Loucy (cell line): ENCODE measurements around the gene TBC1D22A.

Experiments
- H2AFZ ChIP-seq: fragments of 200-600 bp; sonication (generic); 2 replicates; pipeline ENCODE4 v1.6.0; 2016; ENCODE audit warnings: antibody characterized with exemption, mild to moderate bottlenecking, low read length, moderate library complexity
- H3F3A ChIP-seq: fragments of 200-600 bp; 2 replicates; pipeline ENCODE4 v1.6.0; 2016; ENCODE audit warnings: antibody characterized with exemption, low read depth, mild to moderate bottlenecking
- H3K27me3 ChIP-seq: fragments of 200-600 bp; sonication (generic); 2 replicates; pipeline ENCODE4 v1.6.1; 2014; ENCODE audit warnings: low read length, mild to moderate bottlenecking; ENCODE audit not compliant: insufficient read depth, poor library complexity, severe bottlenecking
- H3K36me3 ChIP-seq: fragments of 200-600 bp; sonication (generic); 2 replicates; pipeline ENCODE4 v1.6.1; 2016; ENCODE audit warnings: low read length; ENCODE audit not compliant: insufficient read depth
- H3K4me1 ChIP-seq: fragments of 200-600 bp; sonication (generic); 2 replicates; pipeline ENCODE4 v1.5.1; 2014; ENCODE audit warnings: low read length, mild to moderate bottlenecking; ENCODE audit not compliant: insufficient read depth, poor library complexity, severe bottlenecking
- H3K4me2 ChIP-seq: fragments of 200-600 bp; sonication (generic); 2 replicates; pipeline ENCODE4 v1.6.0; 2014; ENCODE audit warnings: antibody characterized with exemption, low read length, low read depth, mild to moderate bottlenecking; ENCODE audit not compliant: poor library complexity, severe bottlenecking
- H3K4me3 ChIP-seq: fragments of 200-600 bp; sonication (generic); 2 replicates; pipeline ENCODE4 v1.5.1; 2014; ENCODE audit warnings: low read length, mild to moderate bottlenecking, mixed read lengths; ENCODE audit not compliant: poor library complexity, severe bottlenecking
- H3K79me2 ChIP-seq: fragments of 200-600 bp; sonication (generic); 2 replicates; pipeline ENCODE4 v1.6.1; 2014; ENCODE audit warnings: low read length; ENCODE audit not compliant: insufficient read depth
- H3K9ac ChIP-seq: fragments of 200-600 bp; sonication (generic); 2 replicates; pipeline ENCODE4 v1.6.0; 2014; ENCODE audit warnings: mild to moderate bottlenecking, low read depth, low read length, moderate library complexity; ENCODE audit not compliant: poor library complexity, severe bottlenecking
- H3K9me2 ChIP-seq: fragments of 200-600 bp; sonication (generic); replicated peaks from 2 replicates; pipeline ENCODE4 v1.6.1; 2016; ENCODE audit warnings: low read depth, low read length, mixed read lengths
- H3K9me3 ChIP-seq: fragments of 200-600 bp; sonication (generic); 2 replicates; pipeline ENCODE4 v1.6.1; 2014; ENCODE audit warnings: mild to moderate bottlenecking, antibody characterized with exemption, low read length, low read depth; ENCODE audit not compliant: insufficient read depth
- H4K20me1 ChIP-seq: fragments of 200-600 bp; sonication (generic); 2 replicates; pipeline ENCODE4 v1.6.0; 2014; ENCODE audit warnings: antibody characterized with exemption, low read length, mild to moderate bottlenecking; ENCODE audit not compliant: insufficient read depth, poor library complexity, severe bottlenecking
- CTCF ChIP-seq: fragments of 200-600 bp; sonication (generic); conservative IDR thresholded peaks from 2 replicates; pipeline ENCODE4 v1.5.1; 2014; ENCODE audit warnings: mild to moderate bottlenecking, antibody characterized with exemption, low read length
- EZH2phosphoT487 ChIP-seq: fragments of 200-600 bp; IDR thresholded peaks from 2 replicates; pipeline ENCODE4 v1.6.1; 2018; ENCODE audit warnings: antibody characterized with exemption, mild to moderate bottlenecking, moderate library complexity, borderline replicate concordance

Gene TBC1D22A

GRCh38 chr22:47122441-47123000 lies 360.1 kb downstream of the TBC1D22A start:
- H3F3A ChIP-seq: no peaks in the 10 kb centered on the region
- no peaks in the 10 kb centered on the region for H3K36me3 ChIP-seq
- H3K4me3 ChIP-seq: no peak overlapping the region
- no peak overlapping the region for H3K9ac ChIP-seq
- H3K27me3 ChIP-seq: no peaks in the 10 kb centered on the region
- H3K79me2 ChIP-seq: no peaks in the 10 kb centered on the region
- H3K9me2 ChIP-seq: no peaks in the 10 kb centered on the region
- H3K9me3 ChIP-seq: no peaks in the 10 kb centered on the region
- TF ChIP-seq CTCF (no peak), EZH2phosphoT487 (no peak)
- H3K4me1 ChIP-seq: no peaks in the 10 kb centered on the region
- H2AFZ ChIP-seq: no peak overlapping the region
- H3K4me2 ChIP-seq: no peak overlapping the region
- H4K20me1 ChIP-seq: no peaks in the 10 kb centered on the region

- Histone ChIP-seq H4K20me1 (no peaks in the 10 kb centered on the region), H3K4me3 (no peak overlapping the region), H3K9me2 (no peaks in the 10 kb centered on the region), H3K4me2 (no peak overlapping the region), H3K27me3 (no peaks in the 10 kb centered on the region), H3K9ac (no peak overlapping the region), H3K4me1 (no peaks in the 10 kb centered on the region), H2AFZ (no peak overlapping the region), H3K36me3 (no peaks in the 10 kb centered on the region; the same call in 1 of the 2 replicates), H3K9me3 (no peaks in the 10 kb centered on the region), H3K79me2 (no peaks in the 10 kb centered on the region), H3F3A (no peaks in the 10 kb centered on the region)
- TF ChIP-seq EZH2phosphoT487 (no peak), CTCF (no peak)
These were observed 360.8 kb downstream of the TBC1D22A start for GRCh38 chr22:47123006-47123826.

DNA sequence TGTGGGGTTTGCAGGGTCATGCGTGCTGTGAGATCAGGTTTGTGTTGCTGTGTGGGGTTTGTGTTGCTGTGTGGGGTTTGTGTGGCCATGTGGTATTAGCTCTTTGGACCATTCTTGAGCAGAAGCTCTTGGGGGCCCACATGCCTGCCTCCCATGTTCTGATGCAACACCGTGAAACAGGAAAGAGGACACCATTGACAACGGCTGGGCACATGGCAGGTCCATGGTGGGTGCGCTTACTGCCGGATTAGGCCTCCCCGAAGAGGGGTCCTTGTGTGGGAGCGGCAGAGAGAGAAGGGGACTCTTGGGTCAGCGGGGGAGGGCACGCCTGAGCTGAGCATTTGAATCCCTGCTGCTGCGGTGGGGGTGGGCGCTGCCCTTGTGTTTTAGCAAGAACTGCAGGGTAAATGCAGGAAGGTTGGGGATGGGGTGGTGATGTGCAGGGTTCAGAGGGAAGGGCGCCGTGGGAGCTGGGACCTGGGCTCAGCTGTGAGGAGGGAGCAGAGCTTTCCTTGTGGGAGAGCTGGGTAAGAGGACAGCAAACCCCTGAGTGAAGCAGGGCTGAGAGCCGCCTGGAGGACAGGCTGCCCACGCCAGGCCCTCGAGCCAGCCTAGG lies 361.5 kb downstream of the TBC1D22A start:
- Histone ChIP-seq H3K36me3 (peaks cover 6% of the 10 kb centered on the region; the same call in 1 of the 2 replicates), H3K9me2 (no peaks in the 10 kb centered on the region), H3K4me3 (no peak overlapping the region), H3K4me2 (no peak overlapping the region), H2AFZ (no peak overlapping the region), H3K79me2 (no peaks in the 10 kb centered on the region; the same call in 1 of the 2 replicates), H3K27me3 (no peaks in the 10 kb centered on the region), H3K9me3 (no peaks in the 10 kb centered on the region), H3F3A (no peaks in the 10 kb centered on the region), H4K20me1 (no peaks in the 10 kb centered on the region), H3K4me1 (no peaks in the 10 kb centered on the region), H3K9ac (no peak overlapping the region)
- TF ChIP-seq CTCF (no peak), EZH2phosphoT487 (no peak)
